Activated CD4-positive, alpha-beta memory T cell treated with anti-CD3 and anti-CD28 coated beads, Interleukin-2, amount 10 ng/mL, durations not matched to agents 7 days and 5 days (primary cell): ENCODE results near the gene SMAD7. TPM values are rescaled to one million over a fixed set of nuclear protein-coding genes. Genes with fewer than 3 reads are reported as not detected.

Source experiments
- CTCF ChIA-PET: fragments of 350-600 bp; sonication (Branson Sonifier 250); formaldehyde crosslinking; loops from one replicate; lab custom pipeline; 2021; ENCODE audit warnings: antibody characterized with exemption, inconsistent platforms; lab: Charles Lee
- POLR2A ChIA-PET: fragments of 350-600 bp; sonication (Branson Sonifier 250); formaldehyde crosslinking; loops from one replicate; lab custom pipeline; 2021; ENCODE audit warnings: antibody characterized with exemption; lab: Charles Lee
- DNase-seq: peaks from one replicate; pipeline ENCODE4 v3.0.0-alpha.2; 2020
- H3K27ac Mint-ChIP-seq: one replicate; pipeline ENCODE4 v1.8.0; 2021; ENCODE audit warnings: mild to moderate bottlenecking, mixed read lengths
- H3K27me3 Mint-ChIP-seq: one replicate; pipeline ENCODE4 v1.8.0; 2021; ENCODE audit warnings: mixed read lengths
- H3K36me3 Mint-ChIP-seq: one replicate; pipeline ENCODE4 v1.8.0; 2021; ENCODE audit warnings: low read depth, mixed read lengths
- H3K4me1 Mint-ChIP-seq: one replicate; pipeline ENCODE4 v1.8.0; 2021; ENCODE audit warnings: mixed read lengths
- H3K4me3 Mint-ChIP-seq: one replicate; pipeline ENCODE4 v1.8.0; 2021; ENCODE audit warnings: mild to moderate bottlenecking, mixed read lengths
- H3K9me3 Mint-ChIP-seq: one replicate; pipeline ENCODE4 v1.8.0; 2021; ENCODE audit warnings: mixed read lengths
- total RNA-seq, 2 experiments: library from RNA; stranded (reverse); gene quantifications; one replicate each; pipeline ENCODE4 v1.2.3, GENCODE V29; 2021

Gene SMAD7
- total RNA-seq, 2 experiments from 2014 or later: 30.0 to 31.0 TPM

DNA sequence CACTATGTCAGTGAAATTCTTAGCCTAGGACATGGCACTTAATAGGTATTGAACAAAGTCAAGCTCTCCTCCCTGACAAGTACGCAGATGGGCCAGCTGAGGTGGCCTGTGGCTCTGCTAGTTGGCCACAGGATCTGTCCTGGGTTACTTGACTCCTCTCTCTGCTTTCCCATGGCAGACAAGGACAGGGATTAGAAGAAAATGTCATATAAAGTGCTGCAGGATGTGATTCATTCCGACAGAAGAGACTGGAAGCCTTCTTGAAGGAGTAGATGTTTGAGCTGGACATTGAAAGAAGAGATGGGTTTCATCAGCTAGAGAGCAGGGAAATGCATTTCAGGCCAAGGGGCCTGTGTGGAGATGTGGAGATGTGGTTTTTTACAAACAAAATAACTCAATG, 46.7 kb downstream of the SMAD7 start:
- Mint-ChIP-seq H3K4me1 (peaks cover 14% of the 10 kb centered on the region), H3K27me3 (peaks cover 7% of the 10 kb centered on the region), H3K36me3 (peaks cover 5% of the 10 kb centered on the region), H3K4me3 (no peak overlapping the region), H3K27ac (no peak overlapping the region), H3K9me3 (peaks cover 6% of the 10 kb centered on the region)
- ChIA-PET POLR2A (no interaction called here), CTCF (no interaction called here)
- no peak for DNase-seq

DNA sequence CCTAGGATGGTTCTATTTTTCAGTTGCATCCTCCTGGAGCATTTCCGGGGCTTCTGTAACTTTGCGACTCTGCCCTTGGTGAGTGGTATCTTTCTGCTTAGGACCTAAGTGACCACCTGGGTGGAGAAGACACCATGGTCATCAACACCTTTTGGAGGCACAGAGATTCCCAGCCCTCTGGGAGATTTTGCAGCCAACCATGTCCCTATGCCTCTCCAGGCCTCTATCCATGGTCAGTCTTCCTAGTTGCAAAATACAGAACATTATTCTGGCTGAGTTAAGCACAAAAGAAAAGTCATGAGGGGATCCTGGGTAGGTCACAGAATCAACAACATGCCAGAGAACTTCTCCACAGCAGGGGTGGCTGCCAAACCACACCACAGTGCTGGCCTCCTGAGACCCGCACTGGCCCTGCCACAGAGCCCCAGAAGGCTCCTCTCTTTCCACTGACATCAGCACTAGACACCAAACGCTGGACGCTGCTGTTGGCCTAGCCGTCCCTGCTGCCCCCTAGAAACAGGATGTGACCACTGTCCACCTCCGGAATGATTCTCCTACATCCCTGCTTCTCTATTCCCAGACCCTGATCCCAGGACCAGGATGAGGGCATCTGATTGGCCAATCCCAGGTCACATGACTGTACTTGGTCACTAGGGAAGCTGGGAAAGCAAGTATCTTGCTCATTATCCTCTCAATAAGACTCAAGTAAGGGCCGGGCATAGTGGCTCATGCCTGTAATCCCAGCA, 47.7 kb downstream of the SMAD7 start:
- ChIA-PET CTCF (no interaction called here), POLR2A (no interaction called here)
- peaks cover 5% of the 10 kb centered on the region for H3K36me3 Mint-ChIP-seq
- no peak overlapping the region for H3K4me3 Mint-ChIP-seq
- H3K27ac Mint-ChIP-seq: no peak overlapping the region
- peaks cover 8% of the 10 kb centered on the region for H3K4me1 Mint-ChIP-seq
- peaks cover 8% of the 10 kb centered on the region for H3K9me3 Mint-ChIP-seq
- peaks cover 7% of the 10 kb centered on the region for H3K27me3 Mint-ChIP-seq
- DNase-seq: no peak

DNA sequence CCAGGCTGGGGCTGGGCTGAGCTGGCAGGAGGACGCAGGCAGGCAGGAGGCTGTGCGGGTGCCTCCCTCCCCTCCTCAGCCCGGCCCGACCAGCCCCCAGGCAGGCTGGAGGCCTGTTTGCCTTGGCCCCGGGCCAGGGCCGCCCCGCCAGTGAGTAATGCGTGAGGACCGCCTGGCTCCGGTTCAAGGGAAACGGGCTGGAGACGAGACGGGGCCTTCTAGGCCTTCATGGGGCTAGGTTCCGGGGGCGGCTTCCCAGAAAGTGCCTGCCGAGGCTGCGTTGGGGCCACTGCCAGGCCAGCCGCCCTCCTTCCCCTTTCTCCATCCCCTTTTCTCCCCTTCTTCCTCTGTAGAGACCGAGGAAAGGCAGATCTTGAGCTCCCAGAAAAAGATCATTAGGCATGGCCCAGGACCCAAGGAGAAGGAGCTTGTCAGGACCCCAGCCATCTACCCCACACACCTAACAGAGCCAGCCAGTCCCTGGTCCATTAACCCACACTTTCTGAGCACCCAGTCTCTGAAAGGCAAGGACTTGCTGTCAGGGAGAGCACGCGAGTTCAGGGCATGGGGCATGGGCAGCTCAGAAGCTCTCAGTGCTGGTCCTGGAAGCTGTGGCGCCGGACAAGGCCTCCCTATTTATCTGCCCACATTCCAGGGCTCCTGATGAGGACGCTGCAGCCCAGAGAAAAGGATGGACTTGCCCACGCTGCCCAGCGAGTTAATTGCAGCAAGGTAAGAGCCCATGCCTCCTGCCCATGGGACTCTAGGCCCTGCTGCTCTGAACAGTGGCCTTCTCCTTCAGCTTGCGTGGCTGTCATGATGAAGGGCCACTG, 48.5 kb downstream of the SMAD7 start:
- Mint-ChIP-seq H3K4me1 (peaks cover 8% of the 10 kb centered on the region), H3K36me3 (peaks cover 5% of the 10 kb centered on the region), H3K4me3 (no peak overlapping the region), H3K9me3 (peaks cover 8% of the 10 kb centered on the region), H3K27ac (no peak overlapping the region), H3K27me3 (peaks cover 7% of the 10 kb centered on the region)
- ChIA-PET POLR2A (no interaction called here), CTCF (interaction anchor here (1.6 kb wide), 1 partner anchor 33 kb away, joined by 3 read pairs; no protein-coding TSS in a partner anchor)
- no peak for DNase-seq

DNA sequence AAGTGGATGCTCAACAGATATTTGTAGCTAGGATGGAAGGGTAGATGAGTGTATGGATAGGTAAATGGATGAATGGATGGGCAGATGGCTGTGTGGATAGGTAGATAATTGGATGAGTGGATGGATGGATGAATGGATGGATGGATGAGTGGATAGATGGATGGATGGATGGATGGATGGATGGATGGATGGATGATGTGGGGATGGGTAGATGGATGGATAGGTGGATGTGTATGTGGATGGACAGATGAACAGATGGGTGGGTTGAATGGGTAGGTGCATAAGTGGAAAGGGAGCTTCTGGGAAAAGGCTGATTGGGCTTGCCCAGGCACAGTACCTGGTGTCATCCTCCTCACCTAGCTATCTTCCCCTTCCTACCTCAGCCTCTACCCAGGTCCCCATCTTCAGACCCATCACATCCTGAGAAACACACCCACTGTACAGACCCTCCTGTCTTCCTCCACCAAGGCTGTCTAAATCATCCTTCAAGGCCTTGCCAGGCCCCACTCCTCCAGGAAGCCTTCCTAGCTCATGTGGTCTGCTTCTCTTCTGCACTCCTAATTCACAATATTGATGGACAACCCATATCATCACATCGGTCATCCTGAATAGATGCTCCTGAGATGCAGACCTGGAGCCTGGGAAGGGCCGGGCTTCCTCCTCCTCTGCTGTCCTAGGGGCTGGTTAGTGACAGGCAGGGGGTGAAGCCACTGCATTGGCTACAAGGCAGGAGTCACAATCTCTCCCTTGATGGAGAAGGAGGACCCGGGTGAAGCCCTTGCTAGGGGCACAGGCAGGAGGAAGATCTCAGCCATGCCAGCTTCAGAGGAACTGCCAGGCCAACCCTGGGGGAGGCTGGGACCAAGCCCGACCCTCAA, 49.4 kb downstream of the SMAD7 start:
- H3K36me3 Mint-ChIP-seq: peaks cover 5% of the 10 kb centered on the region
- H3K4me3 Mint-ChIP-seq: no peak overlapping the region
- DNase-seq: no peak
- H3K4me1 Mint-ChIP-seq: peaks cover 13% of the 10 kb centered on the region
- ChIA-PET CTCF (interaction anchor here (1.6 kb wide), 1 partner anchor 32 kb away, joined by 3 read pairs; no protein-coding TSS in a partner anchor), POLR2A (no interaction called here)
- peaks cover 8% of the 10 kb centered on the region for H3K9me3 Mint-ChIP-seq
- H3K27ac Mint-ChIP-seq: no peak overlapping the region
- H3K27me3 Mint-ChIP-seq: peaks cover 7% of the 10 kb centered on the region

DNA sequence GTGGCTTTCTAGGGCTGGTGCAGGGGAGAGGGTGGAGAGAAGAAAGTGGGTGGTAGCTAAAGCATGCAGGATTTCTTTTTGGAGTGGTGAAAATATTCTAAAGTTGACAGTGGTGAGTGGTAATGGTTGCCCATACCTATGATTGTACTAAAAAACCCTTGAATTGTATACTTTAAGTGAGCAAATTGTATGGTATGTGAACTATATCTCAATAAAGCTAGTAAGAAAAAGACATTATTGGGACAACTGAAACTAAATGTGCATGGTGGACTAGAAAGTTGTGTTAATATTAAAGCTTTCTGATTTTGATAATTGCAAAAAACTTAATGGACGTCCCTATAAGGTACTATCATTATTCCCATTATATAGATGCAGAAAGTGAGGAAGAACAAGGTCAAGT, 50.3 kb downstream of the SMAD7 start:
- ChIA-PET POLR2A (no interaction called here), CTCF (no interaction called here)
- peaks cover 15% of the 10 kb centered on the region for H3K4me1 Mint-ChIP-seq
- H3K27me3 Mint-ChIP-seq: peaks cover 5% of the 10 kb centered on the region
- H3K27ac Mint-ChIP-seq: no peak overlapping the region
- H3K9me3 Mint-ChIP-seq: peaks cover 8% of the 10 kb centered on the region
- peaks cover 5% of the 10 kb centered on the region for H3K36me3 Mint-ChIP-seq
- H3K4me3 Mint-ChIP-seq: no peak overlapping the region
- no peak for DNase-seq

DNA sequence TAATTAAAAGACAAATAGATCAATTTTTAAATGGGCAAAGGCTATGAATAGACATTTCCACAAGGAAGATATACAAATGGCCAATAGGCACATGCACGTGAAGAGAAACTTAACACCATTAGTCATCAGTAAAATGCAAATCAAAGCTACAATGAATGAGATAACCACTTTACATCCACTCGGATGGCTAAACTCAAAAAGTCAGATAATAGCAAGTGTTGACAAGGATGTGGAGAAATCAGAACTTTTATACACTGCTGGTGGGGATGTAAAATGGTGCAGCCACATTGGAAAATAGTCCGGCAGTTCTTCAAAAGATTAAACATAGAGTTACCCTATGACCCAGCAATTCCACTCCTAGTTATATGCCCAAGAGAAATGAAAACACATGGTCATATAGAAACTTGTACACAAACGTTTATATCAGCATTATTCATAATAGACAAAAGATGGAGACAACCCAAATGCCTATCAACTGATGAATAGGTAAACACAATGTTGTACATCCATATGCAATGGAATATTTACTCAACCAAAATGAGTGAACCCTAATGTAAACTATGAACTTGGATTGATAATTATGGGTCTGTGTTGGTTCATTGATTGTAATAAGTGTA, 51.1 kb downstream of the SMAD7 start:
- CTCF ChIA-PET: no interaction called here
- POLR2A ChIA-PET: no interaction called here
- H3K36me3 Mint-ChIP-seq: peaks cover 5% of the 10 kb centered on the region
- H3K4me1 Mint-ChIP-seq: peaks cover 15% of the 10 kb centered on the region
- H3K4me3 Mint-ChIP-seq: no peak overlapping the region
- peaks cover 5% of the 10 kb centered on the region for H3K27me3 Mint-ChIP-seq
- H3K9me3 Mint-ChIP-seq: peaks cover 8% of the 10 kb centered on the region
- H3K27ac Mint-ChIP-seq: no peak overlapping the region
- DNase-seq: no peak

DNA sequence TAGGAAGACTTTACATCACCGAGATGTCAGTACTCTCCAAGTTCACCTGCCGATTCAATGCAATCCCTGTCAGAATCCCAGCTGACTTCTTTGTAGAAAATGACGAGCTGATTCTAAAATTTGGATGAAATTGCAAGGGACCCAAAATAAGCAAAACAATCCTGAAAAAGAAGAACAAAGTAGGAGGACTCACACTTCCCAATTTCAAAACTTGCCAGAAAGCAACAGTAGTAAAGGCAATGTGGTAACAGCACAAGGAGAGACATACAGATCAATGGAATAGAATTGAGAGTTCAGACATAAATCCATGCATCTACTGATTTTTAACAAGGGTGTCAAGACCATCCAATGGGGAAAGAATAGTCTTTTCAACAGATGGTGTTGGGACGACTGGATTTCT, 52.2 kb downstream of the SMAD7 start:
- Mint-ChIP-seq H3K9me3 (peaks cover 5% of the 10 kb centered on the region), H3K36me3 (no peaks in the 10 kb centered on the region), H3K4me3 (no peak overlapping the region), H3K4me1 (peaks cover 15% of the 10 kb centered on the region), H3K27ac (no peak overlapping the region), H3K27me3 (no peaks in the 10 kb centered on the region)
- POLR2A ChIA-PET: no interaction called here
- CTCF ChIA-PET: no interaction called here
- DNase-seq: no peak

DNA sequence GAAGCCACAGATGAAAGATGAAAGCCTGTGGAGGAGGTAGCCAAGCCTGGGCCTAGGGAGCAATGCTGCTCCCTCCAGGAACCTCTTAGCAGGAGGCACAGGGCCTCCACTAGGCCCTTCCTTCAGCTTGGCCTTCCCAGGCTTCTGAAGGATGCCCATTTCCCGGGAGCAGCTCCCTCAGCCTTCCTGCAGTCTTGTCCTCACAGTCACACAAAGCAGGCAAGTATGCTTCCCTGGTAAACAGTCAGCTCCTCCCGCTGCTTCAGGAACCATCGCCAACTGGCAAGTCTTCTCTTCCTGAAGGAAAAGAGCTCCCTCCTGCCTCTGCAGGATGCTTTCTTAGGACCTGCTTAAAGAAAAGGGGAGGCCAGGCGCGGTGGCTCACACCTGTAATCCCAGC, 53.2 kb downstream of the SMAD7 start:
- peaks cover 15% of the 10 kb centered on the region for H3K4me1 Mint-ChIP-seq
- H3K9me3 Mint-ChIP-seq: peaks cover 5% of the 10 kb centered on the region
- no peak overlapping the region for H3K27ac Mint-ChIP-seq
- no peak overlapping the region for H3K4me3 Mint-ChIP-seq
- DNase-seq: no peak
- no peaks in the 10 kb centered on the region for H3K36me3 Mint-ChIP-seq
- POLR2A ChIA-PET: interaction anchor here (0.6 kb wide), 1 partner anchor 11 kb away, joined by 3 read pairs; no protein-coding TSS in a partner anchor
- CTCF ChIA-PET: no interaction called here
- H3K27me3 Mint-ChIP-seq: no peaks in the 10 kb centered on the region

DNA sequence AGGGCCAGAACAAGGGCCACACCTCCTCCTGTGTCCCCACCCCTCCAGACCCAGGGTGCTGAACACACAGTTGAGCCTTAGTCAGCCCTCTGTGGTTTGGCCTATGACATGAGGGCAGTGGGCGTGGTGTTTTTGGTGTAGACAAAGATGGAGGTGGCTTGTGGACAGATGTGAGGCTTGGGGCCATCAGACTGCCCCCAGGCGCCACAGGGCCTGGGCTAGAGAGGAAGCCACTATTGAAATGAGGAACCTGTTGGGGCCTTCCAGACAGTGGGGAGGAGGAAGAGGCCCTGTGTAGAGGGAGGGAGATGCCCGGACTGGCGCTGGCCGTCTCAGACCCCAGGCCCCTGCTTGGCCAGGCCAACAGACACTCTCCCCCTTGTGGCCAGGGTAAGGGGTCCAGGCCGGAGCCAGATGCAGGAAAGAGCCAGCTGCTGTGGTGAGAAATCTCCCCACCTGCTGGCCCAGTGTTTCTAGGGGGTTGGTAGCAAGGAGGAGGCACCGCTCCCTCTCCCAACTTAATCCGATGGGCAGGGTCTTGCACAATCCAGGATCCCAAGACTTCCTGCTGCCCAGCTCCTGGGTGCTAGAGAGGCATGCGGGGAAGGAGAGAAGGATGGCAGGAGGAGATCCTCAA, 53.8 kb downstream of the SMAD7 start:
- Mint-ChIP-seq H3K4me3 (no peak overlapping the region), H3K4me1 (peaks cover 15% of the 10 kb centered on the region), H3K36me3 (no peaks in the 10 kb centered on the region), H3K27me3 (no peaks in the 10 kb centered on the region), H3K27ac (no peak overlapping the region), H3K9me3 (peaks cover 5% of the 10 kb centered on the region)
- ChIA-PET CTCF (no interaction called here), POLR2A (interaction anchor here (0.6 kb wide), 1 partner anchor 12 kb away, joined by 3 read pairs; no protein-coding TSS in a partner anchor)
- peak; percentile 27 for DNase-seq

DNA sequence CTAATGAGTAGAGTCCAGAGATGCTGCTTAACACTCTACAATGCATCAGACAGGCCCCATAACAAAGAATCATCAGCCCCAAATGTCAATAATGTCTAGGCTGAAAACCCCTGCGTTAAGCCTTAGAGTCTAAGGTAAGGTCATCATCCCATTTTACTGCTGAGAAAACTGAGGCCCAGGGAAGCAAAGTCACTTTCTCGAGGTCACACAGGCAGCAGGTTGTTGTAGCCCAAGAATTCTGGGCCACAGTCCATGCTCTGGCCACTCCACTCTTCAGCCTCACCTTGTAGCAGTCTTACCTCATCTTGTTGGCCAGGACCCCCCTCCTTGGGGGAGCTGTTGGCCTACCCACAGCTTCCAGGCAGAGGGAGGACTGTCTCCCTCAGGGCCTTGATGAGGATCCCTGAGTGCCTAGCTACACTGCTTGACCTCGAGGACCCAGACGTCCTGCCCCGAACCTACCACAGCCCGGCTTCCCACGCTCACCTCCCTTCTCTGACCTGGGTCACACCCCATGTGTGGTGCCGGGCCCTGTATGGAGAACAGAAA, 54.4 kb downstream of the SMAD7 start:
- Mint-ChIP-seq H3K9me3 (peaks cover 5% of the 10 kb centered on the region), H3K4me1 (peaks cover 15% of the 10 kb centered on the region), H3K36me3 (no peaks in the 10 kb centered on the region), H3K27me3 (no peaks in the 10 kb centered on the region), H3K4me3 (no peak overlapping the region), H3K27ac (no peak overlapping the region)
- DNase-seq: no peak
- POLR2A ChIA-PET: no interaction called here
- CTCF ChIA-PET: no interaction called here

DNA sequence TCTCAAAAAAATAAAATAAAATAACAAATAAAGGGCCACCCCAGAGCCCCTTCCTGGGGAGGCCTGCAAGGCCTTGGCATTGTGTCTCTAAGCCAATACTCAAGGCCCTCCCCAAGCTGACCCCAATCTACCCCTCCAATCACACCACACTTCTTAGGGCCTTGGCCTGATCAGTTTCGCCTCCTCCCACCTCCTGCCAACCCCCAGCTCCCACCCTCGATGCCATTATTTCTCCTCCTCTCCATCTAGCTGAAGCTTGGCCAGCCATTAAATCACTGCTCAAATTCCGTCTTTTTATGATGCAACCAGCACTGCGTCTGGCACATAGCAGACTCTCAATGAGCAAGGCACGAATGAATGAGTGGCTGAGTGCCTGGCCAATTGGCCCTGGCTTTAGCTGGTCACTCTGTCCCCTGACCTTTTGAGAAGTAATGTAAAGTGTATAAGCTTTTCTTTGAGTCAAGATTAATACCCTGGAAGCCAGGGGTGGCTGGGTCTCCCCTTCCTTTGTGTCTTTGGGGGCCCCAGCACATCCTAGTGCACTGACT, 55.9 kb downstream of the SMAD7 start:
- H3K4me1 Mint-ChIP-seq: peaks cover 11% of the 10 kb centered on the region
- peaks cover 5% of the 10 kb centered on the region for H3K9me3 Mint-ChIP-seq
- no peak overlapping the region for H3K4me3 Mint-ChIP-seq
- DNase-seq: no peak
- no peak overlapping the region for H3K27ac Mint-ChIP-seq
- H3K27me3 Mint-ChIP-seq: no peaks in the 10 kb centered on the region
- ChIA-PET POLR2A (no interaction called here), CTCF (no interaction called here)
- H3K36me3 Mint-ChIP-seq: no peaks in the 10 kb centered on the region
